Fibroblast of villous mesenchyme (primary cell): ENCODE measurements around the gene ROBO2. TPM values are rescaled to one million over a fixed set of nuclear protein-coding genes. Genes with fewer than 3 reads are reported as not detected.

ENCODE experiments used
- DNase-seq: peaks from one replicate; pipeline ENCODE4 v3.0.0-alpha.2; 2010; ENCODE audit warnings: low read depth
- H3K4me3 ChIP-seq: 2 replicates; pipeline ENCODE4 v1.5.1; 2011; ENCODE audit warnings: low read depth, mild to moderate bottlenecking, low read length
- total RNA-seq: library from RNA; depleted of rRNA; stranded (reverse); fragments of >200 nt; gene quantifications from 2 replicates; pipeline ENCODE4 v1.2.3, GENCODE V29; 2012
- TF ChIP-seq, protein P1 (sequence below): IDR thresholded peaks from 2 replicates; pipeline ENCODE4 v1.5.1; 2012; ENCODE audit warnings: low read depth, mild to moderate bottlenecking, low read length; ENCODE audit not compliant: insufficient read depth

ROBO2 gene
- total RNA-seq, 1 donor: 3.0 TPM

GRCh38 chr3:77040926-77041722 lies 1.2 kb downstream of the ROBO2 start:
- TF ChIP-seq, protein P1, sequence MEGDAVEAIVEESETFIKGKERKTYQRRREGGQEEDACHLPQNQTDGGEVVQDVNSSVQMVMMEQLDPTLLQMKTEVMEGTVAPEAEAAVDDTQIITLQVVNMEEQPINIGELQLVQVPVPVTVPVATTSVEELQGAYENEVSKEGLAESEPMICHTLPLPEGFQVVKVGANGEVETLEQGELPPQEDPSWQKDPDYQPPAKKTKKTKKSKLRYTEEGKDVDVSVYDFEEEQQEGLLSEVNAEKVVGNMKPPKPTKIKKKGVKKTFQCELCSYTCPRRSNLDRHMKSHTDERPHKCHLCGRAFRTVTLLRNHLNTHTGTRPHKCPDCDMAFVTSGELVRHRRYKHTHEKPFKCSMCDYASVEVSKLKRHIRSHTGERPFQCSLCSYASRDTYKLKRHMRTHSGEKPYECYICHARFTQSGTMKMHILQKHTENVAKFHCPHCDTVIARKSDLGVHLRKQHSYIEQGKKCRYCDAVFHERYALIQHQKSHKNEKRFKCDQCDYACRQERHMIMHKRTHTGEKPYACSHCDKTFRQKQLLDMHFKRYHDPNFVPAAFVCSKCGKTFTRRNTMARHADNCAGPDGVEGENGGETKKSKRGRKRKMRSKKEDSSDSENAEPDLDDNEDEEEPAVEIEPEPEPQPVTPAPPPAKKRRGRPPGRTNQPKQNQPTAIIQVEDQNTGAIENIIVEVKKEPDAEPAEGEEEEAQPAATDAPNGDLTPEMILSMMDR: no peak
- no peak overlapping the region for H3K4me3 ChIP-seq
- DNase-seq: no peak

GRCh38 chr3:77041811-77042210 lies 1.9 kb downstream of the ROBO2 start:
- TF ChIP-seq, protein P1: no peak
- H3K4me3 ChIP-seq: no peak overlapping the region
- DNase-seq: no peak

DNA sequence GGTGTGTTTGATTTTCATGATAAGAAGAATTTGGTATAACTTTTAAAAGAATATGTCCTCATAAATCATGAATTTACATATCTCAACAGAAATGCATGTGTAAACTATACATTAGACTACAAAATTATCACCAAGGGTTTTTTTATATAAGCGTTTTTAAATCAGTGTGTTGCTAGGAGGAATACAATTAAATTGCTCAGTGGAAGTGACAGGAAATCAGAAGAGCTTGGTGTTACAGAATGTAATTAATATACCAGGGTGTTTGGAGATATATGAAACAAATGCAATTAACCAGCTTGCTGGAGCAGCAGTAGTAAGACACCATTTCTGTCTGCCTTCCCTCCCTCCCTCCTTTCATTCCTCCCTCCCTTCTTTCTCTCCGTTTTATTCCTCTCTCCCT lies 2.4 kb downstream of the ROBO2 start:
- DNase-seq: no peak
- TF ChIP-seq, protein P1: no peak
- no peak overlapping the region for H3K4me3 ChIP-seq

DNA sequence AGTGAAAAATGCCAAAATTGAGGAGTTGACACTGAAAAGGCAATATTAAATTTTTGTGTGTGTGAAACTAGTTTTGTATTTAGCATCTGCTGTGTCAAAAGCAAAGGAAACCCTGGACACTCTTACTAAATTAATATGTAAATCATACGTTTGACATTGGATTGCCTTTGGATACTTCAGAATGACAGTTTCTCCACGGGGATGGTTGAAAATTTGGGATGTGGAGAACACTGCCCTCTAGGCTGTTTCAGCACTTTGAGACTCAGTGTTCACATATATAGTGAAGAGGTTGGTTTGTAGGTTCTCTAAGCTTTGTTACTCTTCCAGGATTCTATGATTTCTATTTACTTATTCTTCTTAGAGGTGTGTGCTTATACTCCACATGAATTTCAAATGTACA lies 3.0 kb downstream of the ROBO2 start:
- DNase-seq: no peak
- TF ChIP-seq, protein P1: peak; percentile 6
- H3K4me3 ChIP-seq: no peak overlapping the region

- no peak for DNase-seq
- TF ChIP-seq, protein P1: no peak
- no peak overlapping the region for H3K4me3 ChIP-seq
Measured at GRCh38 chr3:77045686-77046085, 5.8 kb downstream of the ROBO2 start.

DNA sequence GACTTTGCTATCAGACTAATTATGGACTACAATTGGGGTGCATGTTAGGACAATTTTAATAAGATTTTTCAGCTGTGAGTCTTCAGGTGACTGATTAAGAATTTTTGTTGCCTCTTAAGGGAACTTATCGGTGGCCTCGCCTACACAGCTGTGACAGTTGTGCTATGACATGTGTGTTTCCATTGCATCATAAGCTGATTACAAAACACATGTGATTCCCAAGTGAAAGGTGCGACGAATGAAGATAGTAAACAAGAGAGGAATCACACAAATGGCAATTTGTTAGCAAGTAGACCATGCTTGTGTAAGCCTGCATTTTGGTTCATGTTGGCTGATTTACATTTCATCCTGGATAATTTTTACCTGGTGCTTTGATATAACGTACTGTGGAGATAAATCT lies 8.3 kb downstream of the ROBO2 start:
- H3K4me3 ChIP-seq: no peak overlapping the region
- TF ChIP-seq, protein P1: no peak
- DNase-seq: no peak

DNA sequence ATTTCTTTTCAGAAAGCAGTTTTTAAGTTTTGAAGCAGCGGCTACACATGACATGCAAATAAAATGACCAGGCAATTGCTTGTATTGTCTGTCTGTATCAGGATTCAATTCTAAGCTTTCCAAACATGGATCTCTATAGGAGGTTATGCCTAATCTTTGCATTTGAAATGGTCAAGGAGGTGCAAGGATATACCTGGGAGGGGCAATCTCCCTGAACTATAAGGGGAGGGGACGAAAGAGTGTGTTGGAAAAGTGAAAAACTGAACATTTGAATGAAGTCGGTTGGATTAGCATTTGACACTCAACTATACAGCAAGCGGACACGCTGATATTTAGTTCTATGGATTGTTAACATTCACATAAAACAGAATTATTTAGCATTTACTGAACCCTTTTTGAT lies 11.7 kb downstream of the ROBO2 start:
- no peak for DNase-seq
- no peak overlapping the region for H3K4me3 ChIP-seq
- TF ChIP-seq, protein P1: no peak
